T-cell (primary cell): ENCODE data around the gene SMIM26. TPM values are rescaled to one million over a fixed set of nuclear protein-coding genes. Genes with fewer than 3 reads are reported as not detected.

Experiments used
- ATAC-seq, 4 experiments: fragments of 200-7000 bp in 3 of 4; fragments of 150-1000 bp in 1 of 4; cut with Tn5 transposase; replicated peaks in 1 of 4; 1 replicate in 3 of 4; 2 replicates in 1 of 4; pipeline ENCODE4 v1.10.0; 2021; ENCODE audit warnings: moderate library complexity in 3 of 4, mild to moderate bottlenecking in 2 of 4, moderate number of reproducible peaks in 1 of 4
- CTCF ChIA-PET, 2 donors: fragments of 300-600 bp; sonication (Branson Sonifier 250); formaldehyde crosslinking; loops; one replicate each; lab custom pipeline; 2022; ENCODE audit warnings: antibody characterized with exemption in 2 of 2; lab: Charles Lee
- POLR2A ChIA-PET, 2 donors: fragments of 300-600 bp; sonication (Branson Sonifier 250); formaldehyde crosslinking; loops; one replicate each; lab custom pipeline; 2022; ENCODE audit warnings: antibody characterized with exemption in 2 of 2; lab: Charles Lee
- DNase-seq, 35 experiments: peaks; one replicate each; pipeline versions ENCODE4 v3.0.0 to v3.0.0-alpha.2; 2013 to 2023
- H3K27ac ChIP-seq: one replicate; pipeline ENCODE4 v1.5.1; 2013; ENCODE audit warnings: low read length
- H3K27me3 ChIP-seq, 2 experiments: replicated peaks in 1 of 2; 1 replicate in 1 of 2; 2 replicates in 1 of 2; pipeline versions ENCODE4 v1.6.1 to v1.7.0; 2013; ENCODE audit warnings: low read length in 1 of 2, mixed read lengths in 1 of 2; ENCODE audit not compliant: control insufficient read depth in 2 of 2, insufficient read depth in 2 of 2; ENCODE audit errors: extremely low read depth in 1 of 2
- H3K36me3 ChIP-seq, 2 donors: 1 replicate in 1 of 2; 2 replicates in 1 of 2; pipeline versions ENCODE4 v1.6.1 to v1.7.0; 2013; ENCODE audit warnings: low read length in 1 of 2; ENCODE audit not compliant: control insufficient read depth in 2 of 2, insufficient read depth in 1 of 2; ENCODE audit errors: extremely low read depth in 1 of 2
- H3K4me1 ChIP-seq, 2 experiments: 1 replicate in 1 of 2; 2 replicates in 1 of 2; pipeline versions ENCODE4 v1.6.1 to v1.7.0; 2013; ENCODE audit warnings: low read length in 2 of 2, mixed read lengths in 1 of 2; ENCODE audit not compliant: insufficient read depth in 2 of 2, control insufficient read depth in 1 of 2; ENCODE audit errors: extremely low read depth in 1 of 2
- H3K4me3 ChIP-seq, 2 donors: 1 replicate in 1 of 2; 2 replicates in 1 of 2; pipeline versions ENCODE4 v1.5.1 to v1.7.0; 2013; ENCODE audit warnings: mild to moderate bottlenecking in 2 of 2, low read length in 1 of 2, moderate library complexity in 1 of 2; ENCODE audit not compliant: control insufficient read depth in 1 of 2; ENCODE audit errors: extremely low read depth in 1 of 2
- H3K9me3 ChIP-seq: 2 replicates; pipeline ENCODE4 v1.7.0; 2013
- H3K27ac Mint-ChIP-seq, 2 donors: one replicate each; pipeline ENCODE4 v1.8.0; 2020 to 2021; ENCODE audit warnings: mild to moderate bottlenecking in 2 of 2, mixed read lengths in 2 of 2
- H3K27me3 Mint-ChIP-seq, 2 donors: one replicate each; pipeline ENCODE4 v1.8.0; 2021 to 2022; ENCODE audit warnings: mixed read lengths in 2 of 2
- H3K36me3 Mint-ChIP-seq: one replicate; pipeline ENCODE4 v1.8.0; 2021; ENCODE audit warnings: mixed read lengths
- H3K4me1 Mint-ChIP-seq, 3 donors: one replicate each; pipeline ENCODE4 v1.8.0; 2020 to 2022; ENCODE audit warnings: mixed read lengths in 3 of 3, mild to moderate bottlenecking in 1 of 3
- H3K4me3 Mint-ChIP-seq, 3 donors: one replicate each; pipeline ENCODE4 v1.8.0; 2020 to 2022; ENCODE audit warnings: mild to moderate bottlenecking in 3 of 3, mixed read lengths in 3 of 3, moderate library complexity in 3 of 3
- H3K9me3 Mint-ChIP-seq, 3 donors: one replicate each; pipeline ENCODE4 v1.8.0; 2020 to 2022; ENCODE audit warnings: mixed read lengths in 3 of 3
- WGBS: methylation state at CpG from one replicate; pipeline ENCODE4 v1.1.5; 2013; ENCODE audit warnings: missing lambda C conversion rate; ENCODE audit not compliant: insufficient coverage; 5-methylcytosine and 5-hydroxymethylcytosine counted together
- total RNA-seq, 35 experiments: library from RNA in 6 of 35; stranded (reverse) in 6 of 35; fragments of 120-200 nt in 1 of 35; gene quantifications; one replicate each; pipeline versions ENCODE4 v1.2.1 to v1.2.4 and lab custom pipeline; 2013 to 2026

The SMIM26 gene
- total RNA-seq, 5 donors from 2014 or later (not counting 1 experiment from before 2014, with no cell fraction given): 54.9 to 67.9 (median 63.4) TPM

- Histone ChIP-seq H3K27ac (no peak overlapping the region), H3K9me3 (no peaks in the 10 kb centered on the region), H3K36me3 (peaks cover 0 to 3% of the 10 kb centered on the region in 2 donors), H3K4me3 (no peak overlapping the region), H3K4me1 (no peaks in the 10 kb centered on the region), H3K27me3 (no peaks in the 10 kb centered on the region)
- no peaks in the 10 kb centered on the region for H3K9me3 Mint-ChIP-seq
- H3K27ac Mint-ChIP-seq: no peak overlapping the region
- ChIA-PET POLR2A (no interaction called here), CTCF (no interaction called here)
- DNase-seq: no peak
- ATAC-seq: no peak
- H3K36me3 Mint-ChIP-seq: peaks cover 29% of the 10 kb centered on the region
- H3K4me3 Mint-ChIP-seq: no peak overlapping the region
- H3K27me3 Mint-ChIP-seq: no peaks in the 10 kb centered on the region
- H3K4me1 Mint-ChIP-seq: peaks cover 0 to 6% (median 4%) of the 10 kb centered on the region in 3 donors
Observed at GRCh38 chr20:18609741-18610140, 42.5 kb downstream of the SMIM26 start.

DNA sequence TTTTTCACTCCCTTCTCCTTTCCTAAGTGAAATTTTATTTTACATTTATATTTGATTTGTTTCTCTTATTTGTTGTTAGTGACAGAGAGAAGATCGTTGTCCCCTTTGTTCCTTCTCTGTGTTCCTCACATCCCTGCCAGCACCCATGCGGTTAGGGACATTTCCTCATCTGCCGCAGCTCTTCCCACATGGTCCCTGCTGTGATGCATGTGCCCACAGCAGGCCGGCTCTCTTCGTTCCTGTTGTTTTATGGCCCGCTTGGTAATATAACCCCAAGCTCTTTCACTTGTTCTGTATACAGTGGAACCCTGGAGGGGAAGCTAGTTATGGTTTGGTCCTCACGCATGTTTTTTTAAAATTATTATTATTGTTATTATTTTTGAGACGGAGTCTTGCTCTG lies 44.3 kb downstream of the SMIM26 start:
- Mint-ChIP-seq H3K27me3 (no peaks in the 10 kb centered on the region), H3K4me1 (peaks cover 0 to 7% (median 6%) of the 10 kb centered on the region in 3 donors), H3K36me3 (peaks cover 36% of the 10 kb centered on the region), H3K4me3 (no peak overlapping the region), H3K9me3 (no peaks in the 10 kb centered on the region), H3K27ac (no peak overlapping the region)
- no peak overlapping the region for H3K27ac ChIP-seq
- H3K9me3 ChIP-seq: no peaks in the 10 kb centered on the region
- no peak for DNase-seq
- H3K27me3 ChIP-seq: no peaks in the 10 kb centered on the region
- ChIA-PET POLR2A (interaction anchor here in 1 of 2 donors (0.7 kb wide), 1 partner anchor 1631 kb away, joined by 3 read pairs; no protein-coding TSS in a partner anchor), CTCF (no interaction called here)
- H3K4me3 ChIP-seq: no peak overlapping the region
- no peaks in the 10 kb centered on the region for H3K4me1 ChIP-seq
- no peak for ATAC-seq
- H3K36me3 ChIP-seq: peaks cover 0 to 3% of the 10 kb centered on the region in 2 donors
- 100% methylated on average over 1 of the region's 8 CpGs for WGBS

DNA sequence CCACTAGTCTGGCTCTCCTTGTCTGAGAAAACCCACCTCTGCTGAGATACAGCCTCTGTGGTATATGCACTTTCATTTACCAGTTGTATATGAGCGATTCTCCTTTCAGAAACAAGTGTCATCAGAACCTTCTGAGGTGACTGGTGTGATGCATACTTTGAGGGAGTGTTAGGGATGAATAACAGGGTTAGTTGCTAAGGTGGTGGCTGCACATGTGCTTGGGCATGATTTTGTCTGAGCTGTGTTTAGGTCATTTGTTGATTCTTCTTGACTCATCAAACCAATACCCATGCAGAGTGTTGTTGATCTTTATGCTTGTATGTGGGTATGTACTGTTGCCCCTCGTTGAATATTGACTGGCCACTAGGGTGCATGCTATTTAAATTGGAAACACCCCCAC lies 46.3 kb downstream of the SMIM26 start:
- DNase-seq (no peak), ATAC-seq (no peak)
- H3K4me1 ChIP-seq: no peaks in the 10 kb centered on the region
- POLR2A ChIA-PET: no interaction called here
- H3K27me3 ChIP-seq: no peaks in the 10 kb centered on the region
- WGBS: no CpG with 5 or more reads among the region's 2 CpGs
- peaks cover 0 to 3% of the 10 kb centered on the region in 2 donors for H3K36me3 ChIP-seq
- Mint-ChIP-seq H3K4me3 (no peak overlapping the region), H3K27ac (no peak overlapping the region), H3K27me3 (no peaks in the 10 kb centered on the region), H3K36me3 (peaks cover 46% of the 10 kb centered on the region), H3K9me3 (no peaks in the 10 kb centered on the region), H3K4me1 (peaks cover 0 to 6% (median 6%) of the 10 kb centered on the region in 3 donors)
- CTCF ChIA-PET: no interaction called here
- no peaks in the 10 kb centered on the region for H3K9me3 ChIP-seq
- H3K4me3 ChIP-seq: no peak overlapping the region
- no peak overlapping the region for H3K27ac ChIP-seq

DNA sequence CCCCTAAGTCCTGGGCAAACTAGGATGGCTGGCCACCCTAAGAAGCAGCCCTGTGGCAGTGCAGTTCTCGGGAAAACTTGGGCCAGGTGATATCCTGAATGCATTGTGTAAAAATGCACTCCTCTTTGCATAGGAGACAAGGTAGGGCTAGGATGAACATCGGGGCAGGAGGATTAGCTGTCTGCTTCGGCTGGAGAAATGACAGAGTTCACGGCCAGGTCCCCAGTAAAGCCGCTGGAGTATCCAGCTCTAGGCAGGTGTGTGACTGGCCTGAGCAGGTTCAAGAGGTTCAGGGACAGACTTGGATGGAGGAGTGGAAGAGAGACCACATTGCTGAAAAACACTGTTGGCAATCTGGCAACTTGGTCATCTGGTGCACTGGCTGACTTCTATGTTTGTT lies 47.0 kb downstream of the SMIM26 start:
- Histone ChIP-seq H3K4me3 (no peak overlapping the region), H3K4me1 (no peaks in the 10 kb centered on the region), H3K9me3 (no peaks in the 10 kb centered on the region), H3K36me3 (peaks cover 0 to 3% of the 10 kb centered on the region in 2 donors), H3K27me3 (no peaks in the 10 kb centered on the region), H3K27ac (no peak overlapping the region)
- Mint-ChIP-seq H3K27me3 (no peaks in the 10 kb centered on the region), H3K36me3 (peaks cover 46% of the 10 kb centered on the region), H3K4me1 (peaks cover 0 to 6% (median 6%) of the 10 kb centered on the region in 3 donors), H3K27ac (no peak overlapping the region), H3K4me3 (no peak overlapping the region), H3K9me3 (no peaks in the 10 kb centered on the region)
- ChIA-PET CTCF (no interaction called here), POLR2A (no interaction called here)
- ATAC-seq (no peak), DNase-seq (no peak)
- 100% methylated on average over 5 of the region's 5 CpGs for WGBS

GRCh38 chr20:18615020-18615650 lies 47.9 kb downstream of the SMIM26 start:
- Histone ChIP-seq H3K9me3 (no peaks in the 10 kb centered on the region), H3K27ac (no peak overlapping the region), H3K27me3 (no peaks in the 10 kb centered on the region), H3K4me1 (no peaks in the 10 kb centered on the region), H3K36me3 (peaks cover 0 to 3% of the 10 kb centered on the region in 2 donors), H3K4me3 (no peak overlapping the region)
- ATAC-seq: no peak
- no CpG with 5 or more reads among the region's 5 CpGs for WGBS
- H3K4me1 Mint-ChIP-seq: peaks cover 0 to 6% (median 6%) of the 10 kb centered on the region in 3 donors
- ChIA-PET POLR2A (interaction anchor here in 1 of 2 donors (0.7 kb wide), 1 partner anchor 116 kb away, joined by 3 read pairs; no protein-coding TSS in a partner anchor), CTCF (interaction anchor here in 1 of 2 donors (0.6 kb wide), 1 partner anchor 11 kb away, joined by 3 read pairs; no protein-coding TSS in a partner anchor)
- no peaks in the 10 kb centered on the region for H3K27me3 Mint-ChIP-seq
- H3K4me3 Mint-ChIP-seq: no peak overlapping the region
- peaks cover 40% of the 10 kb centered on the region for H3K36me3 Mint-ChIP-seq
- no peak overlapping the region for H3K27ac Mint-ChIP-seq
- no peak for DNase-seq
- no peaks in the 10 kb centered on the region for H3K9me3 Mint-ChIP-seq

Other genes starting within 250 kb of the SMIM26 start
- 1 to 10 TPM; 2.3 to 4.0 (median 3.2) TPM for gene DZANK1, start 100.4 kb upstream of the SMIM26 start, total RNA-seq
- gene POLR3F, start 100.0 kb upstream of the SMIM26 start, total RNA-seq: 1 to 10 TPM; 5.9 to 8.8 (median 8.3) TPM
- 1 to 10 TPM; 5.9 to 8.4 (median 7.3) TPM for gene RBBP9, start 70.2 kb upstream of the SMIM26 start, total RNA-seq
- 10 to 100 TPM; 34.7 to 51.3 (median 42.1) TPM for gene SEC23B, start 59.5 kb upstream of the SMIM26 start, total RNA-seq
- gene DTD1, start 20.6 kb downstream of the SMIM26 start, total RNA-seq: 10 to 100 TPM; 15.5 to 24.9 (median 22.0) TPM
- not detected for gene SCP2D1, start 246.4 kb downstream of the SMIM26 start, total RNA-seq